NCI-H1092 treated with DMSO at 0.1 percent for 48 hours (cell line): ENCODE measurements around the gene HSD17B12.

Experiments used
- DNase-seq: peaks from one replicate; lab custom pipeline; 2025; lab: John Stamatoyannopoulos, UW

Gene HSD17B12

DNA sequence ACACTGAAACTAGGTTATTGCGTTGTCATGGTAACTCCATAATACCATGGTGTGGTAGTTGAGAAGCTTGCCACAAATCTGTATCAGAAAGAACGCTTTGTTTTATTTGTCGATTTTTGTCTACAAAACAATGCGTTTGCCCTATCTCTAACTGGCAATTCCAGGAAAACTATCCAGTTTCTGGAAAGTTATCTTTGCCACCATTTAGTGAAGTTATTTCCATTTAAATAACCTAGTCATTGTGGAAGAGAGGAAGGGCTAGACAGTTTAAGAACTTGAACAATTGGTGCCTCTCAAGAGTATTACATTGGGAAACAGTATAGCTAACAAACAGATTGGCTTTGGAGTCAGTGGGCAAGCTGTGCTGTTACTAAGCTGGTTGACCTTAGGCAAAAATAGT is 7.9 kb downstream of the HSD17B12 start:
- DNase-seq: no peak

DNA sequence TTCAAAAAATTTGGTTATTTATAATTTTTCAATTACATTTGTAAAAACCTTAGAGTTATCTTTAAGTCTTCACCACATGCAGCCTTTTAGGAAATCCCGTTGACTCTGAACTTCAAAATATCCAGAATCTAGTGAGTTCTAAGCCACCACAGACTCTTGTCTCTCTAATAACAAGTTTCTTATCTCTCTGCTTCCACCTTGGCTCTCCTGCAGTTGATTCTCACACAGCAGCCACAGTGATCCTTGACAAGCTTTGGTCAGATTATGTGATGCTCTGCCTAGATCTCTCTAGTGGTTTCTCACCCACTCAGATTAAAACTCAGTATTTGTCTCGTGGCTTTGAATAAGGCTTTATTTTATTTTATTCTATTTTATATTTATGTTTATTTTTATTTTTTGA is 8.6 kb downstream of the HSD17B12 start:
- no peak for DNase-seq

DNA sequence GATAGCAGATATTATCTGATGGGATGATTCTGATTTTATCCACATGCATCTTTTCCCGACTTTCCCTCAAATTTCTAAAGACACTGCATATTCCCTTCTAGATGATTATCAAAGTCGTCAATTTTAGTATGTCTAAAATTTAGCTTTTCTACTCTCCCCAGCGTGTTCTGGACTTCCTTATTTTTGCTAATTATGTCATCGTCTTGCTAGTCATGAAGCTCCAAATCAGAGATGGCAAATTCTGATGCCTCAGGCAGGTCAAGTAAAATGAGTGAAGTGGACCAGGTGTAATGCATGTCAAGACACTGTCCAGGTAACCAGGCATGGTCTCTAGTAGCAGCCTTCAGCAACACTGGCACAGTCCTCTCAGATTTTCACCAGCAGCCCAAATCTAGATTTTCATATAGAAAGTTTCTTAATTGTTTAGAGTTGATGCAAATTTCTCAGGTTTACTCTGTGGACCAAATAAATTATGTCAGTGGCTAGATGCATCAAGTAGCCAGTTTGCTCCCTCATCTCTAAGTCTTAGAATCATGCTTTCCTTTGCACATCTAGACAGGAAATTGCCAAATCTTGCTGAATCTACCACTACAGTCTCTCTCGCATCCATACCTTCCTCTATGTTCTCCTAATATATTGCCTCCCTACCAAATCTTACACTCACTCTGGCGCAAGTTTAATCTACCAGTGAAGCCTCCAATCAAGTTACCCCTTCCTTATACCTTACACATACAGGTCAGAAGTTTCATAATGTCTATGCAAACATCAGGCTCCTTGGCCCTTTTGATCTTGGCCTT is 10.6 kb downstream of the HSD17B12 start:
- DNase-seq: no peak

DNA sequence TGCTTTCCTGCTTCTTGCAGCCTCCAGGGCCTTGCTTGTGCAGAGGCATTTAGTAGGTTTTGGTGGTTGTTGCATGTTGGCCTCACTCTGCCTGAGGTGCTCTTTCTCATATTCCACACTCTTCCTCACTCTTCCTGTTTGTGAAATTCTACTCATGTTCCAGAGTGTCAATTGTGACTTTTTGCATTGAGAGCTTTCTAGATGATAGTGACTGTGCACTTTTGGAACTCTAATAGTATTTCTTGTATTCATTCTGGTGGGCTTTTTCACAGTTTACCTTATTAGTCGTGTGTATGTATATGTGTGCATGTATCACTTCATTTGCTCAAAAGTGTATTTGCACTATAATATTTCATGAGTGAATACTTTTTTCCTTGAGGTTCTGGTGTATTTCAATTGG is 11.3 kb downstream of the HSD17B12 start:
- DNase-seq: no peak

DNA sequence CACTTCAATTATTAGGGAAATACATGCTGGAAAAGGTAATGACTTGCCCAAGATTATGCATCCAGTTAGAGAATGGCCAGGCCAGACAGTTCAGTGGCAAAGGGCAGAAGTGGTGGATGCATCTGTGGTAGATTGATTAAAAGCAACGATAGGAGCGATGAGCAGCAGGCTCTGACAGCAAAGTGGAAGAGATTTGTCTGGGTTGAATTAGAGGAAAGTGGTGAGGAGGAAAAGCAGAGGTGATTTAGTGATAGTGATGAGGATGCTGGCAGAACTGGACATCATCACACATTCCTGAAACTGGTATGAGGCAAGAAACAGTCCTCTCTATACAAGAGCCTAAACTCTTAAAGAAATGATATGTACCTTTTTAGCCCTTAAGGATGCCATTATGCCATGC is 12.5 kb downstream of the HSD17B12 start:
- DNase-seq: no peak

DNA sequence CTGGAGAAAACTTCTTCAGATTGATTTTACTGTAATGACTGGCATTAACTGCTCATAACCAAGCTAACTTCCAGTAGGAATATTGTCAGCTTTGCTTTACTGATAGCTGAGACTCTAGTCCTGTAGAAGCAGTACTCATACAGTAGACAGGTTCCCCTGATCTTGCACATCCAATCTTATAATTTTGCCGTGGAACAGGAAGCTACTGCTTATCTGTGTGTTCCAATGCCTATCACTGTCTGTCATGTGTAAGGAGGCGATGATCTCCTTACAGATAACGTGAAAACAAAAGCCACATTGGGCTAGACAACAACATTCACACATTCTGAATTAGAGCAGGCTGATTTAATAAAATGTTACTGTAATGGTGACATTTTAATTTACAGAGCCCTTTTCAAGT is 13.2 kb downstream of the HSD17B12 start:
- no peak for DNase-seq

DNA sequence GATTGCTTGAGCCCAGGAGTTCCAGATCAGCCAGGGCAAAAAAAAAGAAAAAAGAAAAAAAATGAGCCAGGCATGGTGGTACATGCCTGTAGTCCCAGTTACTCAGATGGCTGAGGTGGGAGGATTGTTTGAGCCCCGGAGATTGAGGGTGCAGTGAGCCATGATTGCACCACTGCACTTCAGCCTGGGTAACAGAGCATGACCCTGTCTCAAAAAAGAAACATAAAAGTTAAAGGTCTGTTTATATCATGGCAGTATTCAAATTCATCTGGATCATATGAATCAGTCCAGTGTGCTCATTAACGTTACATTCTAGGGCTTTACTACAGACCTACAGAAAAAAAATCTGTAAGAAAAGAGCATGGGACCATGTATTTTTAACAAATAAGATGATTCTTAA is 13.9 kb downstream of the HSD17B12 start:
- DNase-seq: no peak

DNA sequence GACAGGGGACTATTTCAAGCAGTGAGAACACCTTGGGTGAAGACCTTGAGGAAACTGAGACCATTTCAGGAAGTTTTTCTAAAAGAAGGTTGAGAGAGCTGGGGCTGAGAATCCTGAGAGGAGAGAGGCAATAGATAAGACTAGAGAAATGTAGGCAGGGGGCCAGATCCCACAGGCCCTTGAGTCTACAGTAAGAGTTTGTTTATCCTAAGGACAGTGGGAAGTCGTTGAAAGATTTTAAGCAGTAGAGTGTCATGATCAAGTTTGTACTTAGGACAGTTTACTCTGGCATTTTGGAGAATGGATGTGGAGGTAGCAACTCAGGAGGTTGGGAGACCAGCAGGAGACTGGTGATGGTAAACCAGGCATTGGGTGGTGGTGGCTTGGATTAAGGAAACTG is 17.1 kb downstream of the HSD17B12 start:
- no peak for DNase-seq

DNA sequence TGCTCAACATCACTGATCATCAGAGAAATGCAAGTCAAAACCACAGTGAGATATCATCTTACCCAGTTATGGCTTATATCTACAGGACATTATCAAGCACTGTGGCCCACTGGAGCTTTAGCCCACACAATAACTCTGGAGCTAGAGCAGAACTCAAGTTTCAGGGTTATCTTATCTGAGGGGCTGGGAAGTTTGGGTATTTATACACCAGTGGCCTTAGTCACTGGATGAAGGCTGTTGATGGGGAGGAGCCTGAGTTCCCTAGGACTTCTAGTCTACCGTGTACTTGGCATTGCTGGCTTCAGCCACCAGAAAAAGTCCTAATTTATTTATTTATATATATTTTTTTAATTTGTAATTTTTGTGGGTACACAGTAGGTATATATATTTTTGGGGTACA is 19.3 kb downstream of the HSD17B12 start:
- DNase-seq: no peak

DNA sequence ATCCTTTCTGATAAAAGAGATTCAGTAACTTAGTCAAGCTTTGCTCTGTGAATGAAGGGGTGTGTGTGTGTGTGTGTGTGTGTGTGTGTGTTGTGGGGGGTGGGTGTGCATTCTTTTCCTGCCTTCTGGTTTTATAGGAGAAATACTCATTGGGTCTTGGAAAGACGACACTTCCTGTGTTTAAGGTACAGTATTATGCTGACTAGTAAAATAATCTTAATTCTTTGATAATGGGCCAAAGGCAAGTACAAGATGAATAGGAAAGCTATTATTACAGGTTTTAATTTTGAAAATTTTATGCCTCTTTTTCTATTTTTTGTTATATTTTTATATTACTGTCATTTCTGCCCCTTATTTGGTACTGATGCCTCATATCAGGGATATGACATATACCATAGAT is 26.1 kb downstream of the HSD17B12 start:
- no peak for DNase-seq

DNA sequence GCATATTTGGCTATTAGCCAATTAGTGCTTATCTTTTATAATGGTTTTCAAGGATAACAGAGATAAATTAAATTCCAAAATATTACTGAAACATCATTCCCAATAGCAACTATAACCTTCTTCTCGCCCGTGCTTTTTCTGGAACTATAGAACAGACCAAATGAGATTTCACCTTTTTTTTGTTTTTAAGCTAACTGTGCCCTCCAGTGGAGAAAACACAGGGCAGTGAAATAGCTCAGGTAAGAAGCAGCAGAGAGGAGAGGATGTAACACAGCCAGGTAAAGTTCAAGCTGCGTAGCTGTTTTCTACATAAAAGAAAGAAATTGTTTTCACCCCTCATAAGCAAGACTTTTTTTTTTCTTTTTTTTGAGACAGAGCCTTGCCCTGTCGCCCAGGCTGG is 28.2 kb downstream of the HSD17B12 start:
- no peak for DNase-seq

DNA sequence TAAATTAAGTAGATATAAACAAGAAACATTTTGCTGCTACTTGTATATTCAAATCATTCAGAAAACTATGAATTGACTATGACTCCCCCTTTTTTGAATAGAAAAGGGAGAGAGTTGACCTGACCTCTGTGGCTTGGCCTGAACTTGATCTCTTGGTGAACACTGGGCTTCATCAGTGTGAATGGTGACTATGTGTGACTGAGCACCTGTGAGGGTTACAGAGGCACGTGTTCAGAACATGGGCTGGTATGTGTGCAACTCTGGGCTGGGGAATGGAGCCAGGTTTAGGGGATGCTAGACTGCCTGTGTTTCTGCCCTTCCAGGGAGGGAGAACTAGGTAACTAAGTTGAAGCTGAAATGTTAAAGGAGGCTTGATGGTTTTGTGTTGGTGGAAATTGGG is 29.2 kb downstream of the HSD17B12 start:
- DNase-seq: no peak

DNA sequence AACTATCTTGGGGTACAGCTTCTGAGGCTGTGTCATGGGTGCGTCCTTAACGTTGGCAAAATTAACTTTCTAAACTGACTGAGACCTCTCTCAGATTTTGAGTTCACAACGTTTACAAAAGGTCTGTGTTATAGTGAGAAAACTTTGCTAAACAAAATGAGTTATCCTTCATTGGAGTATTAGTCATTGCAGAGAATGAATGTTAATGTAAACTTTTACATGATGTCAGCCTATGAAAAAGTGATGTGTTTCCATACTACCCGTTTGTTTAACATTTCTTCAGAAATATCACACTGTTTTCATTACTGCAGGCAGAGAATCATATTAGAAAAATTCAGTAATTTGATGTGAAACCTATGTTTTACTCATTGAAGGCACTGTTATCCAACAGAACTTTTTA is 32.1 kb downstream of the HSD17B12 start:
- no peak for DNase-seq

DNA sequence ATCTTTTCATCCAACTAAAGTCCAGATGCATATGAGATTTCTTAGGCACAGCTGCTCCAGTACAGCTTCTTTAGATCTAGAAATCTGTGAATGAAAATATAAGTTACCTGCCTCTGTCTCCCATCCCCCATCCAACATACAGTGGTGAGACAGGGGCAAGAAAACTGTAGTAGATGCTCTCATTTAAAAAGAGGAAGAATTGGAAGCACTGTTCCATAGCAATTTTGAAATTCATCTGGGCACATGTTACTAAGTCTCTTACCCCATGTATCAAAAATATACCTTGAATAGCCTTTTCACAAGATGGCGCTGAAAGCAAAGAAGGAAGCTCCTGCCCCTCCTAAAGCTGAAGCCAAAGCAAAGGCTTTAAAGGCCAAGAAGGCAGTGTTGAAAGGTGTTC is 37.8 kb downstream of the HSD17B12 start:
- DNase-seq: no peak

DNA sequence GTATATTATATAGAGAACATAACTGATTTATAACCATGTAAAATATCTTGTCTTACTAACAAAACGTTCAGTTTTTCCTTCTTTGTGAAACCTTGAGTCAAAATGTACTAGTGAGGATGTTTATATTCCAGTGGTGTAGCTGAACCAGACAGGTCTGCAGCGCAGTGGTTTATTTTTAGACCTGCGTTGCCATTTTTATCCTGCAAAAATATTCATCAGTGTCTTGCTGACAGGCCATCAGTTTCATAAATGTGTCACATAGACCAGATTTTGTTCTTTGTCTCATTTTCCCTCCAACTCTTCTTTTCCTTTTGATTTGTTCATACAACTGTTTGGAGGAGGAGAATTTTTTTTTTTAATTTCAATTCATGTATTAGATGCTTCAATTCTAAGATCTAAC is 43.1 kb downstream of the HSD17B12 start:
- DNase-seq: no peak

DNA sequence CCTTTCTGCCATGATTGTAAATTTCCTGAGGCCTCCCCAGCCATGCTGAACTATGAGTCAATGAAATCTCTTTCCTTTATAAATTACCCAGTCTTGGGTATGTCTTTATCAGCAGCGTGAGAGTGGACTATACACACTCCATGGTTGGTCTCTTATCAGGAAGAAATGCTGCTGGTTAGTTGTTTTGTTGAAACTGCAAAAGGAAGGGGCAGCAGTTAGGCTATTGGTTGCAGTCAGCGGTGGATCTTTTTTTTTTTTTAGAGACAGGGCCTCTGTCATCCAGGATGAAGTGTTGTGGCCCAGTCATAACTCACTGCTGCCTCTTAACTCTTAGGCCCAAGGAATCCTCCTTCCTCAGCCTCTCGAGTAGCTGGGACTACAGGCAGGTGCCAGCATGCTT is 51.7 kb downstream of the HSD17B12 start:
- DNase-seq: no peak

DNA sequence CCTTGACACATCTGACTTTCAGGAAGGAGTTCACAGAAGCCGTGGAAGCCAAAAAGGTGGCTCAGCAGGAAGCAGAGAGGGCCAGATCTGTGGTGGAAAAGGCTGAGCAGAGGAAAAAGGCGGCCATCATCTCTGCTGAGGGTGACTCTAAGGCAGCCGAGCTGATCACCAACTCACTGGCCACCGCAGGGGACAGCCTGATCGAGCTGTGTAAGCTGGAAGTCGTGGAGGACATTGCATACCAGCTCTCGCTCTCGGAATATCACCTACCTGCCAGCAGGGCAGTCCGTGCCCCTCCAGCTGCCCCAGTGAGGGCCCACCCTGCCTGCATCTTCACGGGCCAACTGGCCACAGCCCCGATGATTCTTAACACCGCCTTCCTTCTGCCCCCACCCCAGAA is 53.7 kb downstream of the HSD17B12 start:
- DNase-seq: no peak

DNA sequence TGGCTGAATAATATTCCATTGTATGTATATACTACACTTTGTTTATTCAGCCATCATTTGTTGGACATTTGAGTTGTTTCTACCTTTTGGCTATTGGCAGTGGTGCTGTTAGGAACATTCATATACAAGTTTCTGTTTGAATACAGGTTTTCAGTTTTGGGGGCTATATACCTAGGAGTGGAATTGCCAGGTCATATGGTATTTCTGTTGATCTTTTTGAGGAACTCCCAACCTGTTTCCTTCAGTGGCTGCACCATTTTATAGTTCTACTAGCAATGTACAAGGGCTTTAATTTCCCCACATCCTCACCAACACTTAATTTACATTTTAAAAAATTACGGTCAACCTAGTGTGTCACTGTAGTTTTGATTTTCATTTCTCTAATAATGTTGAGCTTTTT is 54.6 kb downstream of the HSD17B12 start:
- no peak for DNase-seq

DNA sequence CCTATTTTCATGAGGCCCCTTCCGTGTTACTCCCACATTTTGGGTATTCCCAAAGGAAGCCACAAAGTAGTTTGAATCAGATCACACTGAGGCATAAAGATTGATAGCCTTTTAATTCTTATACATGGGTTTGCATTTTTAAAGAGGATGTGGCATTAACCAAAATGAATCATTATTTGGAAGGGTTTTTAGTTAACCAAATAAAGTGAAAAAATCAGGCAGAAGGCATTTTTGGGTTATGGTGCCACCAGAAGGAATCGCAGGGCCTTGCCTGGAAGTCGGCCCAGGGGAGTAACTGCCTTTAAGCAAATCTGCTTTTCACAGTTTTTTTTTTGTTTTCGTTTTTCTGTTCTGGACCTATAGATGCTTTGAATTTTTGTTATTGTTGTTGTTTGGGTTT is 55.4 kb downstream of the HSD17B12 start:
- DNase-seq: no peak

DNA sequence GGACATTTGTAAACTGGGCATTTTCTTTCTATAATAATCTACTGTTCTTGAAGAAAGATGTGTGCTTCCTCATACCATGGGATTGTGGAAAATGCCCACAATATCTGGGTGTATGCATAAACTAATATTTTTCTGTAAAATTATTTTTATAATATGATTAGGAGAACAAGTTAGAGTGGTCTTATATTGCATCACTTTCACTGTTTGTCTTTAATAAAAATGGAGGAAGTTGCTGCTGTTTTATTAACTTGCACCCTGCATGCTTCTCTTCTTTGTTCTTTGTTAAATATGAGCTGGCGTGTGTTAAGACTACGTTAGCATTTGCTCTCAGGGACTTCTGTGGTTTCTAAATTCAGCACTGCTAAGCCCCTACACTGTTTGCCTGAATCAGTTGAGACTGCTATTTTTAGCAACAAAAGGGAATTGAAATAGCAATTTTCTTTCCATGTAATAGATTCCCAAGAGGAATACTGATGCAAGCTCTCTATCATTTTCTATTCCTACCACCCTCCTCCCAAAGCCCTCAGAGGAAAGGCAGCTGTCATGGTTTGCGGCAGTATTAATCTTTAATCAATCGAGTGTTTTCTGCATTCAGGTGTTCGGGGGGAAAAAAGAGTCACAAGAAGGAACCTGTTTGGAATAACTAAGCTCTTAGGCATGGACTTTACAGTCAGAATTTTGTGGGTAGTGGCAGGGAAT is 56.1 kb downstream of the HSD17B12 start:
- no peak for DNase-seq

DNA sequence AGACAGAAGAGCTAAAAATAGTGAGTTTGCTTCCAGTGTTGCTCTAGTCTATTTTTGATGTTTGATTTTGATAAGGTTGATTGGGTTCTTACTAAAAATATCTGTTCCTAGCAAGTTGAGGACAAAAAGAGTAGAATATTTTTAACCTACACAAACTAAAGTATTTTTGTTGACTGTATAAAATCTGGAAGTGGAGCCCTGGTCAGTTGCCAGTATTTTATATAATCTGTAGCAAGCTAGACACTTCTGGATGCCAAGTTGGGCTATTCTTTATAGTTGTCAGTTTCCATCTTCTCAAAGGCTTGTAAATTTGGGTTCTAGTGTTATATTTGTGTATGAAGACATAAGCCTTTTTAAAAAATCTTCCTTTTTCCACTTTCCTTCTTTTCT is 56.7 kb downstream of the HSD17B12 start:
- DNase-seq: no peak

DNA sequence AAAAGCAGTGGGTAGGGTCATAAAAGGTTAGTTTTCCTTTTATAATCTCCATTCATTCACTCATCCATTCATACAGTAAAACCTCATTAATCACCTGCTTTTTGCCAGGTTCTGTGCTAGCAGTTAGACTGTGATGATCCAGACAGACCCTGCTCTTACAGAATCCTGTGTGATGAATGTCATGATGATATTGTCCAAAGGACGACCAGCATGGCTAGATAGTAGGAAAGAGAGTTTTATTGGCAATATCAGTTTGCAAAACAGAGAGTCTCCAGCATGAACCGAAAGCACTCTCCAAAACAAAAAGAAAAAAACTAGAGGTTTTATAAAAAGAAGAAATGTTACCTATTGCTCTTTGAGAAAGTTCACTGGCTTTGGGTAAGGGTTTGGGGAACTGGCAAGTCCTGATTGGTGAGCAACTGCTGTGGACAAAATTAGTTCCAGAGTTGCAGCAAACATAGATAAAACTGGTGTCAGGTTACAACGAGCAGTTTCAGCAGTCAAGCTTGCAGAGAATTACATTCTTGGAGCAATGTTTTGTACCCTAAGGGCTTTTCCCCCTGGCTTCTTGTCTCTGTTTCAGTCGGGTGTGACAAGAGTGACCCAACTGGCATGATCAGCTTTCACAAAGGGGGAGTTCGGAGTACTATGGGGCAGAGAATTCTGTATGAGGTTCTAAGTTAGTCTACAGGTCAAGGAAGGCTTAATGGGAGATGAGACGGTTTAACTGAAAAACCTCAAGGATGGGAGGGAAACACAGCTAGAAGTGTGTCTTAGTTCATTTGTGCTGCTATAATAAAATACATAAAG is 58.3 kb downstream of the HSD17B12 start:
- DNase-seq: no peak

DNA sequence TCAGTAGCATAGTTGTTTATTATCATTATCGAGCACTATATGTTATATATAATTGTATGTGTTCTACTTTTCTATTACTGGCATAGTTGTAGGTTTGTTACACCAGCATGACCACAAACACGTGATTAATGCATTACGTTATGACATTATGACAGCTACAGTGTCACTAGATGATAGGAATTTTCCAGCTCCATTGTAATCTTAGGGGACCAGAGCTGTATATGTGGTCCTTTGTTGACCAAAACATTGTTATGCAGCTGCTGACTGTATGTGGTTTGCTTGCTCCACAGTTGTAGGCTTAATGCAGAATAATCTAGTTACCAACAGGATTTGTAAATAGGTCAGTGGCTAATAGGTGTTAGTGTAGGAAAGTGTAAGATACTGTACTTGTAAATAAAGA is 66.1 kb downstream of the HSD17B12 start:
- DNase-seq: no peak
